HFFc6 (cell line): Measurements from ENCODE around the gene OR2L8. TPM values are rescaled to one million over a fixed set of nuclear protein-coding genes. Genes with fewer than 3 reads are reported as not detected.

ENCODE experiments used
- DNase-seq: peaks from one replicate; pipeline ENCODE4 v3.0.0-alpha.2; 2018
- H3K27ac Mint-ChIP-seq: 2 replicates; pipeline ENCODE4 v1.8.0; 2020; ENCODE audit warnings: mild to moderate bottlenecking, mixed read lengths
- H3K27me3 Mint-ChIP-seq: 2 replicates; pipeline ENCODE4 v1.8.0; 2021; ENCODE audit warnings: mild to moderate bottlenecking, moderate library complexity, mixed read lengths; ENCODE audit not compliant: insufficient read depth
- H3K36me3 Mint-ChIP-seq: 2 replicates; pipeline ENCODE4 v1.8.0; 2021; ENCODE audit warnings: low read depth, mixed read lengths
- H3K4me1 Mint-ChIP-seq: 2 replicates; pipeline ENCODE4 v1.8.0; 2020; ENCODE audit warnings: low read depth, mixed read lengths
- H3K4me3 Mint-ChIP-seq: 2 replicates; pipeline ENCODE4 v1.8.0; 2020; ENCODE audit warnings: mild to moderate bottlenecking, moderate library complexity, mixed read lengths
- H3K9me3 Mint-ChIP-seq: 2 replicates; pipeline ENCODE4 v1.8.0; 2020; ENCODE audit warnings: mild to moderate bottlenecking, mixed read lengths
- long read RNA-seq: library from polyadenylated mRNA; unstranded; transcript quantifications from one replicate; pipeline ENCODE4 v2.0.0, GENCODE V29; 2019
- total RNA-seq, 6 experiments: library from RNA; stranded (reverse); fragmentation: NEBNext Ultra II Directional; extraction: Animal tissue kit (Norgen Biotek cat#: 25700); gene quantifications; 2 replicates in 1 of 6; 3 replicates in 5 of 6; pipeline ENCODE4 v1.2.3, GENCODE V29; 2021
- TF ChIP-seq, protein P1 (sequence below): fragments of 200-600 bp; sonication (generic); IDR thresholded peaks from 2 replicates; pipeline ENCODE4 v1.5.0; 2021; ENCODE audit warnings: antibody characterized with exemption, mild to moderate bottlenecking

Gene OR2L8, protein sequence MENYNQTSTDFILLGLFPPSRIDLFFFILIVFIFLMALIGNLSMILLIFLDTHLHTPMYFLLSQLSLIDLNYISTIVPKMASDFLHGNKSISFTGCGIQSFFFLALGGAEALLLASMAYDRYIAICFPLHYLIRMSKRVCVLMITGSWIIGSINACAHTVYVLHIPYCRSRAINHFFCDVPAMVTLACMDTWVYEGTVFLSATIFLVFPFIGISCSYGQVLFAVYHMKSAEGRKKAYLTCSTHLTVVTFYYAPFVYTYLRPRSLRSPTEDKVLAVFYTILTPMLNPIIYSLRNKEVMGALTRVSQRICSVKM
- total RNA-seq = not detected
- long read RNA-seq = 0 reads

DNA sequence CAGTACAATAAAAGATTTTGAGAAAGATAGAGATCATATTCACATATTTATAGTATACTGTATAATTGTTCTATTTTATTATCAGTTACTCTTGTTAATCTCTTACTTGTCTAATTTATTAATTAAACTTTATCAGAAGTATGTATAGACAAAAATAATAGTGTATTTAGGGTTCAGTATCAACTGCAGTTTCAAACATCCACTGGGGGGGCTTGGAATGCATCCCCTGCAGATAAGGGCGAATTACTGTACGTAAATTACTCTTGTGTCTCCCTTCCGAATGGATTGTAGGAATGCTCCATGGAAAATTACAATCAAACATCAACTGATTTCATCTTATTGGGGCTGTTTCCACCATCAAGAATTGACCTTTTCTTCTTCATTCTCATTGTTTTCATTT lies at the start of gene OR2L8:
TSS of gene OR2L8 (plus strand) at position 301 of the 400 bp plus-strand sequence. CDS start at position 301, 0 bp downstream.
- Mint-ChIP-seq H3K36me3 (no peaks in the 10 kb centered on the region), H3K4me3 (no peak within 1 kb of the TSS), H3K4me1 (no peaks in the 10 kb centered on the region), H3K27ac (no peak within 1 kb of the TSS), H3K9me3 (peaks cover 42% of the 10 kb centered on the region), H3K27me3 (no peaks in the 10 kb centered on the region; the same call in 1 of the 2 replicates)
- TF ChIP-seq, protein P1, sequence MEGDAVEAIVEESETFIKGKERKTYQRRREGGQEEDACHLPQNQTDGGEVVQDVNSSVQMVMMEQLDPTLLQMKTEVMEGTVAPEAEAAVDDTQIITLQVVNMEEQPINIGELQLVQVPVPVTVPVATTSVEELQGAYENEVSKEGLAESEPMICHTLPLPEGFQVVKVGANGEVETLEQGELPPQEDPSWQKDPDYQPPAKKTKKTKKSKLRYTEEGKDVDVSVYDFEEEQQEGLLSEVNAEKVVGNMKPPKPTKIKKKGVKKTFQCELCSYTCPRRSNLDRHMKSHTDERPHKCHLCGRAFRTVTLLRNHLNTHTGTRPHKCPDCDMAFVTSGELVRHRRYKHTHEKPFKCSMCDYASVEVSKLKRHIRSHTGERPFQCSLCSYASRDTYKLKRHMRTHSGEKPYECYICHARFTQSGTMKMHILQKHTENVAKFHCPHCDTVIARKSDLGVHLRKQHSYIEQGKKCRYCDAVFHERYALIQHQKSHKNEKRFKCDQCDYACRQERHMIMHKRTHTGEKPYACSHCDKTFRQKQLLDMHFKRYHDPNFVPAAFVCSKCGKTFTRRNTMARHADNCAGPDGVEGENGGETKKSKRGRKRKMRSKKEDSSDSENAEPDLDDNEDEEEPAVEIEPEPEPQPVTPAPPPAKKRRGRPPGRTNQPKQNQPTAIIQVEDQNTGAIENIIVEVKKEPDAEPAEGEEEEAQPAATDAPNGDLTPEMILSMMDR = no peak
- no peak for DNase-seq

DNA sequence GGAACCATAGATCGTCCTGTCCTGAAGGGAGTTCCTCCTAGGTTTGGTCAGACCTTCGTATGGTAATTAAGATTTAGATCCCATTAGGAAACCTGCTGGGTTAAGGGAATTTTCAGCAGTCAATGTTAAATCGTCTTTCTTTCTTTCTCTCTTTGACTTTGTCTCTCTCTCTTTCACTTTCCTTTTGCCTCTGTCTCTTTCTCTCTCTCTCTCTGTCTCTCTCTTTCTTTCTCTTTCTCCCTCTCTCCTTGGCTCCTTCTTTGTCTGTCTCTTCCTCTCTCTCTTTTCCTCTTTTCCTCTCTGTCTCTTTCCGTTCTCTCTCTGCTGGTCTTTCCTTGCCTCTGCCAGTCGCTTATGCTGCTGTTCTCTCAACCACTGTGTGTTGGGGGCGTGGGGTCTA lies 44.5 kb upstream of the OR2L8 start:
- H3K27ac Mint-ChIP-seq = no peak overlapping the region; the same call in 1 of the 2 replicates
- peaks cover 36% of the 10 kb centered on the region for H3K4me1 Mint-ChIP-seq
- peaks cover 12% of the 10 kb centered on the region for H3K27me3 Mint-ChIP-seq
- peaks cover 8% of the 10 kb centered on the region for H3K9me3 Mint-ChIP-seq
- H3K4me3 Mint-ChIP-seq = peak overlapping the region; percentile 59
- TF ChIP-seq, protein P1 = no peak
- H3K36me3 Mint-ChIP-seq = no peaks in the 10 kb centered on the region
- DNase-seq = no peak

DNA sequence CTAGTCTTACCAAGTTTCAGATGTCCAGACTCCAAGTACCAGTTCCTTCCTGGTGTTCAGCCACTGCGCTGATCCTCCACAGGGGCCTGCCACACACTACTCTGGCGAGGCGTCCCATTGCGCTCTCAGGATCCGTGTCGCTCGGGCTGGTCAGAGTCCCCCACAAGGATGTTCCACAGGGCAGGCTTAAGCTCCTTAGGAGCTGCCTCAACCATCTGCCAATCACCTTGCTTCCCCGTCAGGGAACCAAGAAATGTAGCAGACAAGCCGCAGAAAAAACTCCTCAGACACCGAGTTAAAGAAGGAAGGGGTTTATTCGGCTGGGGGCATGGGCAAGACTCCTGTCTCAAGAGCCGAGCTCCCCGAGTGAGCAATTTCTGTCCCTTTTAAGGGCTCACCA lies 43.5 kb upstream of the OR2L8 start:
- TF ChIP-seq, protein P1 = no peak
- no peak for DNase-seq
- peaks cover 8% of the 10 kb centered on the region for H3K9me3 Mint-ChIP-seq
- H3K36me3 Mint-ChIP-seq = no peaks in the 10 kb centered on the region
- H3K4me1 Mint-ChIP-seq = peaks cover 36% of the 10 kb centered on the region
- H3K4me3 Mint-ChIP-seq = no peak overlapping the region; the same call in 1 of the 2 replicates
- no peak overlapping the region for H3K27ac Mint-ChIP-seq
- peaks cover 13% of the 10 kb centered on the region for H3K27me3 Mint-ChIP-seq

DNA sequence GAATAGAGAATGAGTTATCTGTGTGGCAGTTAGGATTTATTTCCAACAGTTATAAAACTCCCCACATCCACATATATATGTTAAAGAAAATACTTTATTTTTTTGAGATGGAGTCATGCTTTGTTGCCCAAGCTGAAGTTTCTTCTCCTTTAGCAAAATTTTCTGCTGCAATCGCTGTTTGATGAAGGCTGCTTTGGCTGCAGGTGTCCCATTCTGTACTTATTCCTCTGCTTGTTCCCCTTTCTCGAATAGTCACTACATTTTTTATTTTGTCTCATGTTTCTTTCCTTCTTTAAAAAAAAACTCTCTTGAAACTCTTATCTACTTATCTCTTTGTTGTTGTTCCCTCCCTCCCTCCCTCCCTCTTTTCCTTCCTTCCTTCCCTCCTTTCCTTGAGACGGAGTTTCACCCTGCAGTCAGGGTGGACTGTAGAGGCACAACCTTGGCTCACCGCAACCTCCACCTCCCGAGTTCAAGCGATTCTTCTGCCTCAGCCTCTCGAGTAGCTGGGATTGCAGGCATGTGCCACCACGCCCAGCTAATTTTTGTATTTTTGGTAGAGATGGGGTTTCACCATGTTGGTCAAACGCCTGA lies 42.7 kb upstream of the OR2L8 start:
- H3K9me3 Mint-ChIP-seq = peaks cover 8% of the 10 kb centered on the region
- no peaks in the 10 kb centered on the region for H3K36me3 Mint-ChIP-seq
- peak overlapping the region; percentile 79 for H3K4me3 Mint-ChIP-seq
- H3K27ac Mint-ChIP-seq = peak overlapping the region; percentile 65
- TF ChIP-seq, protein P1 = no peak
- H3K4me1 Mint-ChIP-seq = peaks cover 36% of the 10 kb centered on the region
- no peak for DNase-seq
- peaks cover 13% of the 10 kb centered on the region for H3K27me3 Mint-ChIP-seq

DNA sequence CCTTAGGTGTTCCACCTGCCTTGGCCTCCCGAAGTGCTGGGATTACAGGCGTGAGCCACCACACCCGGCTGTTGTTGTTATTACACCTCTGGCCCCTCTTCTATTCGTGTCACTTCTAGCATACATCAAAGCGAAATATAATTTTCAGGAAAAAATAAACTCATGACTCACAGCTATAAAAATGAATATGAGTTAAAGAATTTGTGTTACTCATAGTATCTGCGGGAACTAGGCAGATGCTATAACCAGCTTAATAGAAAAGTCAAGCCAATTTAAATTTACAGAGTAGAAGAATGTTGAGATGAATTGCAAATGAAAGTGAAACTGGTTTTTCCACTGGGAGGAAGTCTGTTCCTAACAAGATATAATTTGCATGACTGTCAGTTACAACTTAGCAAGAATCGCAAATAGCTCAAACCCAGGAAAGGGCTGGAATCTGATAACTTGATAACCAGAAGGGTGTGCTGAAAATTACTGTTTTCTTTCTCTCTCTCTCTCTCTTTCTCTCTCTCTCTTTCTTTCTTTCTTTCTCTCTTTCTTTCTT lies 42.1 kb upstream of the OR2L8 start:
- Mint-ChIP-seq H3K9me3 (peaks cover 8% of the 10 kb centered on the region), H3K4me1 (peaks cover 36% of the 10 kb centered on the region), H3K36me3 (no peaks in the 10 kb centered on the region), H3K27ac (peak overlapping the region; percentile 65), H3K4me3 (peak overlapping the region; percentile 79), H3K27me3 (peaks cover 10% of the 10 kb centered on the region)
- peak; percentile 87 for DNase-seq
- TF ChIP-seq, protein P1 = no peak
